ENCODE measurements around the gene PAXX. TPM values are rescaled to one million over a fixed set of nuclear protein-coding genes. Genes with fewer than 3 reads are reported as not detected.

PAXX gene
- total RNA-seq, 4 donors from 2014 or later, result 65.7 to 142 (median 68.9) TPM

- Histone ChIP-seq H3K27me3 (no peaks in the 10 kb centered on the region), H3K4me1 (peaks cover 0 to 4% (median 0%) of the 10 kb centered on the region in 4 donors), H3K36me3 (peaks cover 4 to 100% (median 20%) of the 10 kb centered on the region in 3 donors), H3K4me3 (no peak overlapping the region), H3K27ac (no peak overlapping the region), H3K9me3 (no peaks in the 10 kb centered on the region)
- no peak for TF ChIP-seq POLR2A (IDR thresholded peaks at IDR 0.05)
- no peak for TF ChIP-seq CTCF (IDR thresholded peaks at IDR 0.05)
- no peak for TF ChIP-seq EP300 (IDR thresholded peaks at IDR 0.05)
- DNase-seq (ENCODE audit: low spot score in 2 of 2), result no peak
- 85 to 92% methylated on average over 2 to 4 of the region's 16 CpGs for WGBS, 2 donors
These were observed 24.2 kb downstream of the PAXX start for GRCh38 chr9:137016436-137016835.

GRCh38 chr9:137017071-137017470 is 24.8 kb downstream of the PAXX start:
- no peaks in the 10 kb centered on the region for H3K27me3 ChIP-seq
- no peak overlapping the region for H3K4me3 ChIP-seq
- peaks cover 0 to 4% (median under 1%) of the 10 kb centered on the region in 4 donors for H3K4me1 ChIP-seq
- no peak for TF ChIP-seq CTCF (IDR thresholded peaks at IDR 0.05)
- no peak for TF ChIP-seq EP300 (IDR thresholded peaks at IDR 0.05)
- no peak for TF ChIP-seq POLR2A (IDR thresholded peaks at IDR 0.05)
- no peak overlapping the region for H3K27ac ChIP-seq
- H3K9me3 ChIP-seq, result no peaks in the 10 kb centered on the region
- H3K36me3 ChIP-seq, result peaks cover 4 to 98% (median 14%) of the 10 kb centered on the region in 3 donors
- WGBS, 2 donors, result 96 to 97% methylated on average over 27 to 28 of the region's 28 CpGs
- no peak for DNase-seq (ENCODE audit: low spot score in 2 of 2)

DNA sequence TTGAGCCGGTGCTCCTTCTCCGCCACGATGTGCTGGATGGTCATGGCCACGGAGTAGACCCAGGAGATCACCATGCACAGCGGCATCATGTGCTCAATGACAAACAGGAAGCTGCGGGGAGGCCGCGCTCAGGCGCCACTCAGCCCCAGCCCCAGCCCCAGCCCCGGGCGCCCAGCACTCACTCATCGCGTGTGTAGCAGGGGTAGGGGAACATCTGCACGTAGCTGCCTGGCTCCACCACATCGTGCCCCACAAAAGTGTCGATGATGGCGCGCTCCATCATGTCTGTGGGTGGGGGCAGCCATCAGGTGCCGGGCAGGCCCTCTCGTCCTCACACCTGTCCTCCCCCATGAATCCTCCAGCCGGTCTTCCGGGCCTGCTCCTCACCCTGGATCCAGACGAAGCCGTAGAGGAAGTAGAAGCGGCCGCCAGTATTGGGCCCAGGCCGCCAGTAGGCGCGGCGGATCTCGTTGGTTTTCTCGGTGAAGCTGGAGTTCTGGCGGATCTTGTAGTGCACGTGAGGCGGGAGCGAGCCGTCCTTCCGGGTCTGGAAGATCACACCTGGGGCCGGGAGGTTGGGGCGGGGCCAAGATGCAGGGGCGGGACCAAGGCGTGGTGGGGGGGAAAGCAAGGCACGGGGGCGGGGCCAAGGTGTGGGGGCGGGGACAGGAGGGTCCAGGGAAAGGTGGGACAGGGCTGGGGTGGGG is 25.7 kb downstream of the PAXX start:
- Histone ChIP-seq H3K36me3 (peaks cover 4 to 96% (median 13%) of the 10 kb centered on the region in 3 donors), H3K9me3 (no peaks in the 10 kb centered on the region), H3K27ac (no peak overlapping the region), H3K27me3 (no peaks in the 10 kb centered on the region), H3K4me1 (peaks cover 0 to 13% (median 8%) of the 10 kb centered on the region in 4 donors), H3K4me3 (no peak overlapping the region)
- WGBS, 2 donors, result 94 to 95% methylated on average over 32 to 37 of the region's 45 CpGs
- no peak for DNase-seq (ENCODE audit: low spot score in 2 of 2)
- TF ChIP-seq EP300 (IDR thresholded peaks at IDR 0.05) (no peak), CTCF (IDR thresholded peaks at IDR 0.05) (no peak), POLR2A (IDR thresholded peaks at IDR 0.05) (no peak)

GRCh38 chr9:137018761-137019559 is 26.7 kb downstream of the PAXX start:
- Histone ChIP-seq H3K4me1 (peaks cover 0 to 23% (median 18%) of the 10 kb centered on the region in 4 donors), H3K27ac (no peak overlapping the region), H3K27me3 (no peaks in the 10 kb centered on the region), H3K9me3 (no peaks in the 10 kb centered on the region), H3K36me3 (peaks cover 4 to 86% (median 13%) of the 10 kb centered on the region in 3 donors), H3K4me3 (no peak overlapping the region)
- DNase-seq (ENCODE audit: low spot score in 2 of 2), result no peak
- TF ChIP-seq EP300 (IDR thresholded peaks at IDR 0.05), result no peak
- no peak for TF ChIP-seq POLR2A (IDR thresholded peaks at IDR 0.05)
- no peak for TF ChIP-seq CTCF (IDR thresholded peaks at IDR 0.05)
- WGBS, 2 donors, result 91 to 92% methylated on average over 21 to 32 of the region's 36 CpGs

Data from tibial nerve (tissue), 4 donors.